Activated CD8-positive, alpha-beta memory T cell treated with anti-CD3 and anti-CD28 coated beads for 24 hours (primary cell): ENCODE results near the gene SNX14.

Experiments used
- DNase-seq: peaks from one replicate; pipeline ENCODE4 v3.0.0-alpha.2; 2020

SNX14 gene

DNA sequence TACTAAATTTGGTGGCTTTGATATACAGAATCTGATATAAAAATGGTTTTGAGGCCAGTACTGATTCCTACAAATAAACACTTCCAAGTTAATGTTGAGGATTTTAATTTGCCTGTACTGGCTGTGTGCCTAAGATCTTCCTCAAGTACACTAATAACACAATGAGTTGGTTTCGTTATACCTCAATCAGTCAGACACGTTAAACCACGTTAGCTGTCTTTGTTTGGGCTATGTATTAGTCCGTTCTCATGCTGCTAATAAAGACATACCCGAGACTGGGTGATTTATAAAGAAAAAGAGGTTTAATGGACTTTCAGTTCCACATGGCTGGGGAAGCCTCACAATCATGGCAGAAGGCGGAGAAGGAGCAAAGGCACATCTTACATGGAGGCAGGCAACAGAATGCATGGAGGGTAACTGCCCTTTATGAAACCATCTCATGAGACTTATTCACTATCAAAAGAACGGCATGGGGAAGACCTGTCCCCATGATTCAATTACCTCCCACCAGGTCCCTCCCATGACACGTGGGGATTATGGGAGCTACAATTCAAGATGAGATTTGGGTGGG is 97.6 kb downstream of the SNX14 start:
- DNase-seq: no peak

DNA sequence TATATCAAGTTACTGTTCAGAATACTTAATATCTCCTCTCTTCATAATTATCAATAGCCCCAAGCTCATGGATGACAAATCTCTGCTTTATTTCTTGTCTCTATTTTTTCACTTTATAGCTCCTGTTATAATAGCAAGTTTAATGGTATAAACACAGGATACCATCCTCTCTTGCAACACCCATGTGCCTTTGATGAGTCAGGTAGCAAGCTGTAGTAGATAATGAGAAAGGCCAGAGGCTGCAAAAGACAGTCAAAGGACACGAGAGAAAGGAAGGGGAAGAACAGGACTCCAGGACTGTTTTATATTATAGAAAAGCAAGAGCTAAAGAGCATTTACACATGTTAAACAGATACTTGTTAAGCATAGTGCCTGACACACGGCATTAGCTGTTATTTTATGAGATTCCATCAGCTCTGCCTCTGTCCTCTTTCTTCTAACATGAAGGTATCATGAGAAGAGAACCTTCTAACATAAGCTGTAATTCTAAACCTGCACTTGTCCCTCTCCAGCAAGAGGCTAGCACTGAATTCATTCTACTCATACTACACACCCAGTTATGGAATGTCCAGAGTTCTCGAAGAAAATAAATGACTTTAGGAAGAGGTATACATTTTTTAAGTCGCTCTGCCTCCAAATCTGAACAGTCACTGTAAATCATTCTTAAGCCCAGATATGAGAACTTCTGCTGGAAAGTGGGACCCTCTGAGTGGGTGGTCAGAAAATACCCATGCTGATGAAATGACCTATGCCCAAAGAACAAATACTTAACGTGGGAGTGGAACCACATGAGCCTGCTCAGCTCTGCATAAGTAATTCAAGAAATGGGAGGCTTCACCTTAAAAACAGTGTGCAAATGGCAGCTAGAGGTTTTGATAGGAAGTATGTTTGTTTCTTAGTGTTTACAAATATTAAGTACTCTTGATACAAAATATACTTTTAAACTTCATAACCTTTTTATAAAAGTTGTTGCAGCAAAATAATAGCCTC is 98.8 kb downstream of the SNX14 start:
- DNase-seq: no peak

DNA sequence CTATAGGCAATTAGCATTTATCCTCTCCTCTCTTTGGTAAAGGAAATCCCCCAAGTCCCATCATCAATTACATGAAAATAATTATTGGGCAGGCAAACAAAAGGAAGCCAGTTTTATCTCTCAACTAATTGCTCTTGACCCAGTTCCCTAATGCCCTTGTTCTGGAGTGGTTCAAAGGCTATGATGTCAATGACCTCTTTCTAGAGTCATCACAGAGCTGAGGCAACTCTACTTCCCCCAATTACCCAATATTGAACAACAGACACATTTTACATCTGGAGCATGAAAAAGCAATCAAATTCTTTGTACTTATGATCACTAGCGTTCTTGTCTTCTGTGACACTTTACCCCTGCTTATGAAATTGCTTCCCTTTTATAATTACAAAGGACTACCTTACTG is 100.3 kb downstream of the SNX14 start:
- no peak for DNase-seq

DNA sequence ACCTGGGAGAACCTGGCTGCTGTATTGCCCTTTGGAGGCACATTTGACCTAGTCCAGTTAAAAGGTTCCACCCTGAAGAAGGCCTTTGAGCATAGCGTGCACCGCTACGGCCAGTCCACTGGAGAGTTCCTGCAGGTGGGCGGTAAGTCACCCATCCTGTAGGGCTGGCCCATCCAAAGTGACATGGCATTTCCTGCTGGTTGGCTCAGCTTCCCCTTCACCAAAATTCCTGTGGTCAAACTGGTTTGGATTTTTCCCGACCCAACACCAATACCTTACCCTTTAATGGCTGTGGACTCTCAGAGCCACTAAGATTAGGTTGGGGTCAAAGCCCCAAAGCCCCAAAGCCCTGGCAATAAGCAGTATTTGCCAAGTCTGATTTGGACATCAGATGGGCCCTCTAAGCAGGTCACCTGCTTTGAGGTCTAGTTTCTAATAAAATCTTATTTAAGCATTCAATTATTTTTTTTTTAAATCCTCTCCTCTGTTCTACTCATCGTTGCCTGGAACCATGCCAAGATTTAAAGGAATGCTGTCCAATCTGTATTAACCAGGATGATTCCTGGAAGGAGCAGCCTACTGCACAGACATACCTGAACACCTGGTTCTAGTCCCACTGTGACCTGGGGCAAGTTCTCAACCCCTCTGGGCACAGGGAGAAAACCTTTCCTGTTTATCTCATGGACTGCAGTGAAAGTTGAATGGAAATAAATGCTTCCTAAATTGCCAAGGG is 103.0 kb downstream of the SNX14 start:
- DNase-seq: no peak

DNA sequence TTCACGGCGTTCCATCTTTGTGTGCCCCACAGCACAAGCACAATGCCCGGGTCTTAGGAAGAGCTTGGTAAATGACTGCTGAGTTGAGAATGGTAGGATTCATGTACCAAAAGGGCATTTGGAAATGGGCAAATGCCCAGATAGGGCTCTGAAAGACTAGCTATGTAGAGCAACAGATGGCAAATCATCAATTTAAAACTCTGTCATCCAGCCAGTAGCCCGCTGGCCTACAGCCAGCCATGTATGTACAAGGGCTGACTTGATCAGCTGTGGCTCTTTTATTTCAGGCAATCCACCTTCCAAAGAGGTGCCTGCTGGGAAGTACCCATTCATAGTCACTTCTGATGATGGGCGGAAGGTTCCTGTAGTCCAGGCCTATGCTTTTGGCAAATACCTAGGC is 108.7 kb downstream of the SNX14 start:
- no peak for DNase-seq

DNA sequence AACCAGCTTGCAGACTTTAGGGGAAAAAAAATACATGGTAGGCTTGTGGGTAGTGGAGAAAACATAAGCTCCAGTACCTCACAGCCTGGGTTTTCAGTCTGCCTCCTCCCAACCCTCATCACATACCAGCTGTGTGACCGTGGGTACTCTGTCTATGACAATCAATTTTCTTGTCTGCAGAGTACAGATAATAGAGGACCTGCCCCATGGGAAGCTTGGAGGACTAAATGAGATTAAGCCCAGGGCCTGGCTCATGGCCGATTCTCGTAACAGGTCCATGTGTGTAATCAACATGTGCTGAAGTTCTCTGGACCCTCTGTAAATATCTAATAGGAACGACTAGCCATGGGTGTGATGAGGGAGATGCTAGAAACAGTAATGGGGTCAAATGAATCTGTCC is 109.8 kb downstream of the SNX14 start:
- no peak for DNase-seq

DNA sequence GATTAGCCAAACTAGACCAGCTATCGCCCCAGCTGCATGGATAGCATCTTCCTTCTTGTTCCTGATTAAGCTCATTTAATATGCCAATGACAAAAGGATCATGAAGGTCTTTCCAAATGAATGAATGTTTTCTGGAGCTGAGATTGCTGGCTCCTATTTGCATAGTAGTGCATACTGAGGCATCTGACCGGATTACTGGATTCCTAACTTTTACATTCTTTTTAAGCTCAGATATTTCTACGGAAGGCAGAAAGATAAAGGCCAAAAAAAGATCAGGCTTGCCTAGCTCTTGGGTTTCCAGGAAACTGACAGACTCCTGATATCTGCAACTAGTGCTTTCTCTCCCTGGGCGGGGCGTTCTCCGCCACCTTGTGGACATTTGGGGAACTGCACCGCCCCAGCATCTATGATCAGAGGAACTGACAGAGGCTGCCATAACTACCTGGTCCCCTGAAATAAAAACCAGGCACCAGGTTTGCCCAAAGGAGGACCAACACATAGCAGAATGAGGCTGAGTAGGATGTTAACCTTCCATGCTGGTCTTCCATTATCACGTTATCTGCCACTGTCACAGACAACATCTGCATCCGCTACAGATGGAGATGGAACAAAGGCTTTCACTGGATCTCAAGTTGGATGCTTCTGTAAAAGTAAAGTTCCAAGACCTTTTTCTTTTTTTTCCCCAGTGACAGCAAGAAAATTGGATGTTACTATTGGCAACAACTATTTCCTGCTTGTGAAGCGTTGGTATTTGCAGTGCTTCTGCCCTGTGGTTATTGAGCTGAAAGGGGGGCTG is 110.6 kb downstream of the SNX14 start:
- peak; percentile 98 for DNase-seq

DNA sequence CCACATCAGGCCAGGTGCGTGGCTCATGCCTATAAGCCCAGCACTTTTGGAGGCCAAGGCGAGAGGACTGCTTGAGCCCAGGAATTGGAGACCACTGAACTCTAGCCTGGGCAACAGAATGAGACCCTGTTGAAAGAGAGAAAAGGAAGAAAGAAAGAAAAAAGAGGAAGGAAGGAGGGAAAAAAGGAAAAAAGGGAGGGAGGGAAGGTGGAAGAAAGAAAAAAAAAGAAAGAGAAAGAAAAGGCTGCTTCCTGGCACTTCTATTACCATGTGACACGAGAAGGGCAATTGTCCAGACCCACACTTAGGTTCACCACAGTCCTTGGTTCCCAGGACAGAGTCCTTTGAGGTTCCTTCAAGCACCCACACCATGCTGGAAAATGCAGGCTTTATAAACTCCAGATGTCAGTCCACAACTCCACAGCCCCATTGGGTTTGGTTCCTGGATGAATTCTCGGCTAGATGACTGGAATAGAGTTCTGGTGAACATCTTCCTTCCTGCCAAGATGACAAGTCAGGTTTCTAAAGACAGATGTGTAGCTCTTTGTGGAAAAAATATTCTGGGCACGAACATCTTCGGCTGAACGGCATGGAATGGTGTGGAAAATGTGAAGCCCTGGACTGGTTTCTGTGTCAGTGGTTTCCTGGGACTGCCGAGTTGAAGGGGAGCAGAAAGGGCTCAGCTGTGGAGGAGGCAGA is 111.3 kb downstream of the SNX14 start:
- no peak for DNase-seq

DNA sequence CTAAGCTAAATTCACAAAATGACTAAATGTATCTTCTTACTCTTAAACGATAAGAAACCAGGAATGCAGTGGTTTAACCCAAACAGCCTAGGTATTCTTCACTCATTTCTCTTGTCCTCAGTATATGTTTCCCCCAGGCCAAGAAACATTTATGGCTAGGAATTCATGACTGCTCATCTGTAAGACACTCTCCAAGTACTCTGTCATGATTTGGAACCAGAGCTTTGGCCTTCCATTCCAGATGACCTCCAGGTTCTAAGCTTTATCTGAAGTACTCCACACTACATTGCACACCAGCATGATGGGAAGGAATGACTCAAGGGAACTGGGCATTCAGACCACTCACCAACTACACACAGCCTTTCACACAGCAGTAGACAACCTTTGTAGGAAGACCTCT is 114.5 kb downstream of the SNX14 start:
- DNase-seq: no peak

DNA sequence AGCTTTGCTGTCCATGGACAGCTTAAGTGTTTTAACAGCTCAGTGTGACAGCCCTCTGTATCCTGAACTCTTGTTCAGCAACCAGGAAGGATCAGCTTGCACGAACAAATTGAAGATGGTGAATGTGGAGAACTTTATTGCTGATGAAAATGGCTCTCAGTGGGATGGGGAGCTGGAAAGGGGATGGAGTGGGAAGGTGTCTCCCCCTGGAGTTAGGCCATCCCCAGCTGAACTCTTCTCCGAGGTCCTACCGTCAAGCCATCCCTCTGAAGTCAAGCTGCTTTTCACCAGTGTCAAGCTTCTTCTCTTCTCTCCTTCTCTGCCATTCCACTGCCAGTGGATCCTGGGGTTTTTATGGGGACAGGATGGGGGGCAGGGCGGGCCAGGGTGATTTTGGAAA is 117.1 kb downstream of the SNX14 start:
- DNase-seq: no peak

DNA sequence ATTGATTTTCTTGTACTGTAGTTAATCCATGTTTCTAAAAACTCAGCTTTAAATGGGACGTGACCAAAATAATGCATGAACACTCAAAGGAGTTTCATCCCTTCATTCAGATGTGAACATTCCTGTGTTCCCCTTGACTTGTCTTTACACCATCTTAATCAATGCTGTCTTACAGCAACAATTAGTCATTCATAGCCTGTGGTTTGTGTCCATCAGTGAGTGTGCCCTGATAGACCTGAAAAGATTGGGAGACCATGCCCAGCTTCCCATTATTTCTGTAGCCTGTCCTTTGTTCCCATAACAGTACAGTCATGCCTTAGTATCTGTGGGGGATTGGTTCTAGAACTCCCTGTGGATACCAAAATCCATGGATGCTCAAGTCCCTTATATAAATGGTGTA is 119.9 kb downstream of the SNX14 start:
- no peak for DNase-seq

DNA sequence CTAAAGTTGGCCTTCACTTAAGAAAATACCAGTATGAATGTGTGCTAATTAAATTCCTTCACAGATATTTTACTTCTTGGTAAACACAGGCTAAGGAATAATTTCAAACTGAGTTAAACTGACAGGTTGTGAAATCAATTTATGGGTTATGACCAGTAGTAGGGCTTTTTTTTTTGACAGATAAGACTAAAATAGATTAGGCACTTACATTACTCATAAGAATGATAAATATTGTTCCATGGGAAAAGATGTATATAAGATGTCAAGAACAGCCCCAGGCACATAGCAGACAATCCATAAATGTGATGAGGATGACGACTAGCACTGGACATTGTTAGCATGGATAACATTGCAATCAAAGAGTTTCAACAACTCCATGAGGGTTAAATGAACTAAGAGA is 120.9 kb downstream of the SNX14 start:
- no peak for DNase-seq

DNA sequence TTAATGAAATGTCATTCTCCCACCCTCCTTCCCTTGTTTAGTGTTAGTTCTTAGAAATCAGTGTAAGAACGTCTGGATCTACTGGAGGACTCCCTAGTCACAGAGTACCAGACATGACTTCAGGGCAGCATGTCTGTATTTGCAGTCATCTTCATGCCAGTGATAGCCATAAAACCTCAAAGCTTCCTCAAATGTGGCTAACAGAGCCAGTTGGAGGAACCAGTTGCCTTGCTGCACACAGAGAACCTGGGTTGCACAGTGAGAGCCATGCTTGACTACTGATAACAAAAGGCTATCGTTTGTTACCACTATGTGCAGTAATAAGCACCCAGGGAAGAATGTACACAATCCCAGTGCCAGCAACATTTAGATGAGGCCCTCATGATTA is 123.6 kb downstream of the SNX14 start:
- DNase-seq: no peak

DNA sequence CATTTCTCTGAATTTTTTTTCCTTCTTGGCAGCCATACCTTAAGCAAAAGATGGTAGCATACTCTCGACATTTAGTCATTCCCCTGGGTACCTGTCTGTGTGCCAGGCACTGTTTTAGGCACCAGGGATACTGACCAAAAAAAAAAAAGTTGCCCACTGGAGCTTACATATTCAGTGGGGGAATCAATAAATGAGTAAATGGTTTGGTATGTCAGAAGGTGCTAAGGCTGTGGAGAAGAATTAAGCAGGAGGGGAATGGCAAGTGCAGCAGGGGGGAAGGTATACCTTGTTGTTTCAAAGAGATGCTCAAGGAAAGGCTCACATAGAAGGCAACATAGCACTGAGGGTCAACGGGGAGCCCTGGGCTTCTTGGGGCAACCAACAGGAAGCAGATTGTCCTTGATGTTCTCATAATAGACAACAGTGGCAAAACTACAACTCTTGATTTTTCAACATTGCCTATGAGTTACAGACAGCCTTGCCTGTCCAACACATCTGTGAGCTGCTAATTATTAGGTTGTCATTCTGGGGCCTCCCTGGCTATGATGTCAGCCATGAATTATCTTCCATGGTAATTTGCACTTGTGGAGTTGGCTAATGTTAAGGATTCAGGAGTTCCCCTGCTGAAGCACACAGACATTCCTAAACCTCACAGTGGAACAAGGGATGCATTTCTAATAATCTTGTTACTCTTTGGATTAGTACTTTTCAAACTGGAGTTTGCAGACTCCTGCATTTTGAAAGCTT is 124.2 kb downstream of the SNX14 start:
- no peak for DNase-seq

DNA sequence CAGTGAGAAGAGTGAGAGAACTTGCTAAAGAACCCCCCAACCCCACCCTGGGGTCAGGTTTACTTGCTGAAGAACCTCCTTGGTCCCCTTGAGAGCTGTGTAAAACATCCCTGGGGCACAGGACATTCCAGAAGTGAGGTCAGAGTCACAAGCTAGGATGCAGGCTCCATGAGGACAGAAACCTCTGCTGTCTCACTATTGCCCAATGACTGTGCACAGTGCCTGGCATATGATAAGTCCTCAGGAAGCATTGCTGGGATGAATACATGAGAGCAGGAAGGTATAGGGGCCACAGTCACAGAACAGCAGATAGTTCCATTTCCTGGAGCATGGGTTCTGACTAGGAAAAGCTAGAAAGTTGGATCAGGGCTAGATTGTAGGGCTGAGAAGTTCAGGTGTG is 125.3 kb downstream of the SNX14 start:
- DNase-seq: no peak

DNA sequence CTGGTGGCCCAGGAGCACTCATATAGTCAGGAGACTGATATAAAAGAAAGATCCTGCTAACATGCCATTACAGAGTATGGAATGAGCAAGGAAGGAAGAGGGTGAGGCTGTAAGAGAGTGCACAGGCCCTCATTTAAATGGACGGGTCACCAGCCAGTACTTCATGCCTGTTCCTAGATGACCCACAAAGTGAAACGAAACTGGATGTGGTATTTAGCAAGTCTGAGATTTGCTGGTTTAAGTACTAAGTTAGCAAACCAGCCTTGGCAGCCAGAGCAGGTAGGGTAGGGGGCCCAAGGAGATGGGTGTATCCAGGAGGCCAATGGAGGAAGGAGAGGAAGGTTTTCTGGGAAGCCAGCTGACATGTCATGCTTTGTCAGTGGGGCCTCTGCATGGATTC is 127.9 kb downstream of the SNX14 start:
- DNase-seq: no peak

DNA sequence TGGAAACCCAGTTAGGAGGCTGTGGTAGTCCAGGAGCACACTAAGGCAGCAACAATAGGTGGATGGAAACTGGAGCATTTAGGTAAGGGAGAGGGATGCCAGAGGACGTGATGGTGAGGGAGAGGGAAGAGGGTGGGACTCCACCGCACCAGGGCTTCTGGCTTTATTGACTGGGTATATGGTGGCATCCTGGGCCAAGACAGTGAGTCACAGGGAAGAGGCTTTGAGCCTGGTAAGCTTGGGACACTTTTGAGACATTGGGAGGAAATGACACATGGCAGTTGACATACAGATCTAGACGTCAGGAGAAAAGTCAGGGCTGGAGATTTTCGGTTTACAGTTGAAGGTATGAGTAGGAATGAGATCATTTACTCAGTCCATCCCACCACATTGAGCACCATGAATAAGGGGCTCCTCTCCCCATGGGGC is 128.9 kb downstream of the SNX14 start:
- DNase-seq: peak; percentile 73

DNA sequence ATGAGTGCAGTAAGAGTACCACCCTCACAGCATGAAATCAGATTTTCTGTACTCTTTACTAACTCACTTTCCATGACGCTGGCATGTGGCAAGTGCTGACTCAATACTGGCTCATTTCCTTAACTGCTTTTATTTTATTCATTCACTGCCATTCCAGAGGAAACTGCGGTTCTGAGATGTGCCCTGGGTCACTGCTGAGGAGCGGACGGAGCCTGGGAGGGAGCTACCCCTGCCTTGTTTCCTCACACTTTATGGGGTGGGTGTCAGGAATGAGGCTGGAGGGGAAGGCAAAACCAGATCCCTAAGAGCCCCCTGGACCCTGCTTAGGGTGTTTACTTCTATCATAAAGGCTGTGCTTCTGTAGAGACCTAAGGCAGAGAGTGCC is 129.4 kb downstream of the SNX14 start:
- peak; percentile 79 for DNase-seq

DNA sequence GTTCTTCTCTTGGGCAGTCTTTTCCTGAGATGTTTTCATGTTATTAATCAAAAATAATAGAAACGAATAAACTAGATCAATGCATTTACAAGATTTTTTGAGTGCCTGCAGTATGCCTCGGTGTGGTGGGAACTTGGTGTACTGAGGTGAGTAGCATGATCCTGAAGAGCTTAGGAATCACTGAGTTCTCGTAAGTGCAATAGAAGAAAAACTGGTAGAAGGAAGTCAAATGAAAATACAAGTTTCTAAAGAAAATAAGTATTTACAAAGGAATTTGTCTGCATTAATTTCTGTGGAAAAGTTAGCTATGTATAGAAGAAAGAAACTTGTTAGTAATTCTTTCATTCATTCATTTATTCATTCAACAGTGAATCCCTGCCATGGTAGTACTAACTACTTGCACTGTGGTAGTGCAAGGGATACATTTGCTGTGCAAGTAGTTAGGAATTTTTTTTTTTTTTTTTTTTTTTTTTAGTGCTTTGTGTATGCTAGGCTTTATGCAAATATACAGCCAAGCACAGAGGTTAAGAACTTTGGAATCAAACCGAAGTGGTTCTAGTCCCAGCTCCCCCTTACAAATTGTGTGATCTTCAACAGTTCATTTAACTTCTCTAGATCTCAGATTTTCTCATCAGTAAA is 129.9 kb downstream of the SNX14 start:
- no peak for DNase-seq

DNA sequence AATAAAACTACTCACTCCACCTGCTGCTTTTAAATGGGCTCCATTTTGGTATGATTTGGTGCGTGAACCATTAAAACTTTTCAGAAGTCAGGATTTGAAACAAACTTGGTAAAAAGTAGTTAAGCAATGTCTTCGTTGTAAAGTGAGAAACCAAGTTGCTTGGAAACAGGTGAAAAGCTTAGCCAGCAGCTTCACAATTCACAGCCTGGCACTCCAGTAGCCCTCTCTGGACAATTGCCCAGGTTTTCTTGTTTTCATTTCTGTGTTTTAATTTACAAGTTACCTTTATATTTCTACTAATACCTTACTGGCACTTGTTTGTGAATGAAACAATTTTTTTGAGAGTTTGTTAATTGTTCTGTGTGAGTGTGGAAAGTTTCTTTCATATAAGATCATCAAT is 131.0 kb downstream of the SNX14 start:
- DNase-seq: no peak

DNA sequence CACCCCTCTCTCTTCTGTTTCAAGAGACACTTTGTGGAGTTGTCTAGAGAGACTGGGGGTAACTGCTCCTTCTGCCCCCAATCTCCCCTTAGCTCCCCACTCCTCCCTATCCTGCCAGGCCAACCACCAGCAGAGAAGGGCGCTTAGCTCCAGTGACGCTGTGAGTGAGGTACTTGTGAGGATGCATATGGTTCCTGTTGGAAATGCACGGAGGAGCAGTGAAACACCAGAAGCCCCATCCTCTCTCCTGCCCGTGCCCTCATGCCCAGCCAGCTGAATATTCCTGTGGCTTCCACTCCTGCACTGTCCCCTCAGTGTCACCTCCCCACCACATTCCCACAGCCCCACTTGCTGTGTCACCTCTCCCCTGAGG is 131.9 kb downstream of the SNX14 start:
- DNase-seq: no peak
